ENCODE results near the gene BABAM2.

BABAM2 gene

DNA sequence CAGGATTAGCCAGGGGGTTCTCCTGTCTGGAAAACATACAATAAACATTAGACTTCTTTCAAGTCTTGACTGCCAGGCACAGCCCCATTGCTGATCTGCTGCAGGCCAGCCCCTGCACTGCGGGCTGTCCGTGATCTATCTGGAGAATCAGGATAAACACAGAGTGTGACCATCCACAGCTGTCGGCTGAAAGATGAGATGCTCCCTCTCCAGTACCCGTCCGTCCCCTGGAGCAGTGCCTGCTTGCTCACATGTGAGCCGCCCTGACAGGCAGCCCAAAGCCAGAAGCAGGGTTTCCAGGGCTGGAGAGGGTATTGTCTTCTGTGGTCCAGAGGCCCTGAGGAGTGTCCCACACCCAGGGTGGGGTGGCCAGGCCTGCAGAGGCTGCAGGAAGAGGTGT is 456.1 kb downstream of the BABAM2 start:
- no peak for DNase-seq (ENCODE audit: low spot score)

DNA sequence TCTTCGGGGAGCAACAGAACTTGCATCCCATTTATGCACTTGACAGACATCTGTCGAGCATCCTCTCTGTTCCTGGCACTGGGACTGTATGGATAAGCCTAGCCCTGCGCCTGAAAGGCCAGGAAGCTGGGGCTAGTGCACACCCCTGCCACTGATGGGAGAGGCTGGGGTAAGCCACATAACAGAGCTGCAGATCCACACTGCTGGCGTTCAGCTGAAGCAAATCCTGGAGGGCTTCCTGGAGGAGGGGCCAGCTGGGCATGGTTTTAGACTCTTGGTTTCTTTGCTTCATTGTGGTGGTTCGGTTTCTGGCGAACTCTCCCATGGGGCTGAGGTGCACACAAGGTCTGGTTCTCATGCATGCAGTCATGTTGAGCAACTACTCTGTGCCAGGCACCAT is 456.7 kb downstream of the BABAM2 start:
- DNase-seq (ENCODE audit: low spot score): no peak

DNA sequence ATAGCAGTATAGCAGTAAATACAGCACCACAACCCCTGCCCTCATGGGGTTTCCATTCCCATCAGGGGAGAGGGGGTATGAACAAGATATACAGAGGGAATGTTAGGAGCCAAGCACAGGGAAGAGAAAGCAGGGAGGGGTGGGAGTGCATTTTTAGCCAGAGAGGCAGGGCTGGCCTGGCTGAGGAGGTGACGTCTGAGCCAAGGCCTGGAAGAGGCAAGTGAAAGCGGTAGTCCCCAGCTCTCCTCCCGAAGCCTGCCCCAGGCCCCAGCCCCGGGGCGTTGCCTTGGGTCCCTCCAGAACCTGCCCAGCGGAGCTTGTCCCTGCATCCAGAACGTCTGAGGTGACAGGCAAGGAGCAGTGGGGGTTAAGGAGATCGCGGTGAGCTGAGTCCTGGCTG is 457.1 kb downstream of the BABAM2 start:
- no peak for DNase-seq (ENCODE audit: low spot score)

DNA sequence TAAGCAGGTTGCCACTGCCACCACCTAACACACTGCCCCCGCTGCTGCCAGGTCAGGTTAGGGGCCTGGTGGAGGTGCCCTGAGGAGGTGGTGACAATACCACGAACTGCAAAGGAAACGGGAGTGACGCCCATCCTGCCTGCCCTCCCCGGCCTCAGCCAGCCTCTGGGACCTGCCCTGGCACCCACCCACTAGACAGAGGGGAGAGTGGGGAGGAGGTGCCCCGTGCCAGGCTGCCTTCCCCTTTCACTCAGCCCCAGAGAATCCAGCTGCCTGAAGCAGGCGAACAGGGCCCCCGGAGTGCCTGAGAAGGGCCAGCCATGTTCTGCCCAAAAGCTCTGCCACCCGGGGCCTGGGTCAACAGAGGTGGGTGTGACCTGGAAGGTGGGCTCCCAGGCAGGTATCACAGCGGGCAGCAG is 457.6 kb downstream of the BABAM2 start:
- no peak for DNase-seq (ENCODE audit: low spot score)

DNA sequence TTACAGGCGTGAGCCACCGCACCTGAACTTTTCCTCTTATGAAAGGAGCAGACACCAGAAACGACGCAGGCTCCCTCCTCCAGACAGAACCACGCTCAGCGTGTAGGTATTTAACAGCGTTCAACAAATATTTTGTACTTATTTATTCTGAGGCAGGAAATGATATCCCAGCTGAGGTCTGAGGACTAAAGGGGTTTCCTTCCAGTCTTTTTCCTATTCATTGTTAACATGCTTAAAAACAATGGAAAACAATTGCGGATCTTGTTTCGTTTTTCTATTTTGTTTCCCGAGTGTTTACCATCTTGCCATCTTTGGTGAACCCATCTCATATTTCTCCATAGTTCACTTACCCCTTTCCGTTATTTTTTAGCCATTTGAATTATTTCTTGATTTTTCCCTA is 458.4 kb downstream of the BABAM2 start:
- DNase-seq (ENCODE audit: low spot score): no peak

DNA sequence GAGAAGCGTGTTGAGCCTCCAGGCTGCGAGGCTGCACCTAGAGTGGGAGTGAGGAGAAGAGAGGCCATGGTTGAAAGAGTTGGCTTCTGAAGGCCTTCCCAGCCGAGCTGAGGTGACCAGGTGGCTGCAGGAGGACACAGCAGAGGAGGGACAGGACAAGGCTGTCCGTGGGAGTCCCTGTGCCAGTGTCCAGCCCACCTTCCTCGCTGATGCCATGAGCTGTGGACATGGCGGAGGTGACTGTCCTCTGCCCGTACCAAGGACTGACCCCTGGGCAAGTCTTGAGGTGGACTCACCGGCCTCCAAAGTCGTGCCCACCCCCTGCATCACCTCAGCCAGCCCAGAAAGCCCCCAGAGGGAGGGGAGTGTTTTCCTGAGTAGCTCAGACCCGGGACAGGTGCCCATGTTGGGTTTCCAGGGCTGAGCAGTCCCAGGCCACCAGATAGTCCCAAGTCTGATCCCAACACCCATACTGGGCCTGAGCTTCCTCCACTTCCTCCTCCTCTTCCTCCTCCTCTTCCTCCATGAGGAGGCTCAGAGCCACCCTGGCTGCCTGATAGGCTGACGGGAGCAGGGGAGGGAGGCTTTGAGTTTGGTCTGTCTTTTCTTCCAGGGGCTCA is 459.1 kb downstream of the BABAM2 start:
- no peak for DNase-seq (ENCODE audit: low spot score)

DNA sequence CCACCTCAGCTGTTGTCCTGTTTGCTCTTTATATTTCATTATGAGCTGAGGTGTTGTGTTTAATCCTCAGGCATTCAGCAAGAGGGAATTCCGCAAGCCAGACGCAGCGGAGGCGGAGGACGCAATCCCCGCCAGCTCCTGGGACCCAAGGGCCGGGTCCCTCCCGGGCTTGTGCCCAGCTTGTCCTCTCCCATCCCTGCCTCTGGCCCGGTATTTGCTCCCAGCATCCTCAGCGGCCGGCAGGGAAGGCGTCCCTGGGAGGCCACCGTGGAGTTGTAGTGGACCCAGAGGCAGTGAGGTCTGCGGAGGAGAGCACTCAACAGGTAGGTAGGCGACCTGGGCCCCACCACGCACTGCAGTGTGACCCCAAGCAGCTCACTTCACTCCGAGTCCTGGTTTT is 459.7 kb downstream of the BABAM2 start:
- no peak for DNase-seq (ENCODE audit: low spot score)

DNA sequence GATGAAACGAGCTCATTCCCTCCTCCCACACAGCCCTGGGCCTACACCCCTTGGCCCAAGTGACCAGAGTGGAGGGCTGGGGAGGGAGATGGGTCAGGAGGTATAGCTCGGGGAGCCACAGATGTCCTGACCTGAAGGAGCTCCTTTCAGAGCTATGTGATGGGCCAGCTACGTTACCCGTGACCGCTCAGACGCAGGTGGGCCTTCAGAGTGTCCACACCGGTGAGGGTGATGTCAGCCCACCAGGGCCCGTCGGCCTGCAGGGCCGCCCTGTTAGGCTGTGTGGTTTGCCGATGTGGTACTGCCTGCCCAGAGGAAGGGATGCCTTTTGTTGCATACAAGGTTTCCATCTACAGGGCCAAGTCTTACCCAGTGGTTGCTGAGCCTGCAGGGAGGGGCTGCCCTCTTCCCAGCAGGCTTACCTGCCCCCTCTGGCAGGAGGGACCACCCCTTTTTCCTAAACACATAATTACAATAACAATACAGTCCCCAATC is 460.3 kb downstream of the BABAM2 start:
- no peak for DNase-seq (ENCODE audit: low spot score)

DNA sequence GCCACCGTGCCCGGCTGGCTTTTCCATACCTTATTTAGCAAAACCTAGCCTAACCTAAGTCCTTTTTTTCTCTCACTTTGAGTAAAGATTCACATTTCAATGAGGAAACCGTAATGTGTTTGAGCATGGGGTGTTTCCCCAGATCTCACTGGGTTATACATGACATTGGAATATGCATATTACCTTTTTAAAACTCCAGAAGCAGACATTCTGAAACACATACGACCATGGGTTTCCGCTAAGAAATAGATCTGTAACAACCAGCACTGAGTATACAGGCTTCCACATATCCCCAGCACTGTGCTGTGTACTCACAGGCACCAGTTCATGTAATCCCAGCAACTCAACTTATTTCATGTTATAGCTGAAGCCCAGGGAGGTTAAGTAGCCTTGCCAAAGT is 461.1 kb downstream of the BABAM2 start:
- DNase-seq (ENCODE audit: low spot score): no peak

DNA sequence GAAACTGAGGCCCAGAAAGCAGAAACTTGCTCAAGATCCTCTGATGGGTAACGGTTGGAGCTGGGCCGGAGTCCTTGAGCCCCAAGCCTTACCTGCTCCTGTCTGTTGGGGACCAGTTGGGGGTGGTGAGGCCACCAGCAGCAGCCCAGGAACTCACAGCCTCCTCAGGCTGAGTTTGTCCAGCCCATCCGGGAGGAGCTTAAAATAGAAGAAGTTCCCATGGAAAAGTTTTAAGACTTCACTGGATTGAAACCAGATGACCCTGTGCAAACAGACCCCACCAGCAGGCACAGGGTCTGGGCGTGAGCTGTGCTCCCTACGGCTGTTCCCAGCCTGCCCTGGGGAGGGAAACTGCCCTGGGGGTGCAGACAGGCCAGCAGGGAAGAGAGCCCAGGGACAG is 461.6 kb downstream of the BABAM2 start:
- no peak for DNase-seq (ENCODE audit: low spot score)

DNA sequence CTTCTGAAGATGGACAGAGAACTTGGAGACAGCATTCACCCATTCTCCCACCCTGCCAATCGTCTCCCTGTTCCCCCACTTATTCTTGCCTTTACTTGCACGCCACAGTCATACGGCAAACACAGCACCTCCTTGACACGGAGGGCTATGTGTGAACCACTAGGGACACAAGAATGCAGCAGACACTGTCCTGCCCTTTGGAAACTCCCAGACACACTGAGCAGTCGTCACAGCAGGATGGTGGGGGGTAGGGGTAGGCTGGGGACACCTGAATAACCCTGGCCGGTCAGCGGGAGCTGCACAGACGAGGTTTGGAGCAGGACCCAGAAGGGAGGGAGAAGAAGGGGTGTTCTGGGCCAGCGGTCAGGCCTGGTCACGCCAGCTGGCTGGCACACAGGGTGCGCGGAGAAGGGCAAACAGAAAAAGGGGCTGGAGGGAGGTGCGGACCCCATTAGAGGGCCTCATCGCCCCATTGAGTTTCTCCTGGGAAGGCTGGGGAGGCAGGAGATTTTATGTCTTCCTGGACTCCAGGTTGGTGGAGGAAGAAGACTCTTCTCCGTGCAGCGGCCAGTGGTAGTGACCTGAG is 462.2 kb downstream of the BABAM2 start:
- DNase-seq (ENCODE audit: low spot score): no peak

DNA sequence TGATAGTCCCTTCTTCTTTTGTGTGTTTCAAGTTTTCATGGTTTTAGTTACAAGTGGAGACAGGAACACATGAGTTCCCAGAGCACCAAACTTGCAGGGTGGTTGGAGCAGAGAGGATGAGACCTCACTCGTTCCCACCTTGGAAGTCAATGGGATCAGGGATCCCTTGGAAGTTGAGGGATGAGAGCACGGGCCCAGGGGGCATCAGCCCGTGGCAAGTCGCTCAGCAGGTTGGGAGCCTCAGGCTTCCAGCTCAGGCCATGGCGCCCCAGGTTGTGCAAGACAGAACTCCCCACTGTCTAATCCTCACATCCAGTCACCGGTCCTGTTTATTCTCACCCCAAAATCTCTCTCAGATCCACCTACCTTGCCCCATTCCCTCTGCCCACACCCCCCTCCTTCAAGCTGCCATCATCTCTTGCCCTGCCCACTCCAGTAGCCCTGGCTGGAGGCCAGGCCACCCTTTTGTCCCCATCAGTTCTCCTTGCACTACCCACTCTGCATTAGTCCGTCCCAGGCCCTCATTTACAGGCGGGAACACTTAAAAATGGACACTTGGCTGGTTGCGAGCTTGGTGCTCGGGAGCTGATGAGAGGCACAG is 464.5 kb downstream of the BABAM2 start:
- DNase-seq (ENCODE audit: low spot score): no peak

DNA sequence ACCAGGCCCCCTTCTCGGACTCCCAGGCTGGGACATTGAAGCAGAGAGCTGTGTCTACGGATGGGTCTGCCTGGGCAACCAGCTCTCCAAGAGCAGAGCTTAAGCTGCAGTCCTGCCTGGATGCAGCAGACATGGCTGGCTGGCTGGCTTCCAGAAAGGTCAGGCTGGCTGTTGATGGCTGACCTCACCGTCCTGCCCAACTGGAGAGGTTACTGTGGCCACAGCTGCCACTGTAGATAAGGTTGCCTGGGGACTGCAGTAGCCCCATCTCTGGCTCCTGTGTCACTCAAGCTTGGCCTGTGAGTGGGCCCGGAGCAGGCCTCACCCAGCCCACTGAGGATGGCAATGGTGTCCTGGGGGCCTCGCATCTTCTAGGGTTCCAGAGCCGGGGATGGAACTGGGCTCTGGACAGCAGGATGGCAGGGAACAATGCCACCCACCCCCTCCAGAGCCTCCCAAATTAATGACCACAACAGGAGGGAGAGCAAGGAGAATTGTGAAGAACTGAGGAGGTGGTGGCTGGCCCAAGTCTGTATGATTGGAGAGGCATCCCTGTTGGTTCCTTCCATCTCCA is 465.1 kb downstream of the BABAM2 start:
- no peak for DNase-seq (ENCODE audit: low spot score)

DNA sequence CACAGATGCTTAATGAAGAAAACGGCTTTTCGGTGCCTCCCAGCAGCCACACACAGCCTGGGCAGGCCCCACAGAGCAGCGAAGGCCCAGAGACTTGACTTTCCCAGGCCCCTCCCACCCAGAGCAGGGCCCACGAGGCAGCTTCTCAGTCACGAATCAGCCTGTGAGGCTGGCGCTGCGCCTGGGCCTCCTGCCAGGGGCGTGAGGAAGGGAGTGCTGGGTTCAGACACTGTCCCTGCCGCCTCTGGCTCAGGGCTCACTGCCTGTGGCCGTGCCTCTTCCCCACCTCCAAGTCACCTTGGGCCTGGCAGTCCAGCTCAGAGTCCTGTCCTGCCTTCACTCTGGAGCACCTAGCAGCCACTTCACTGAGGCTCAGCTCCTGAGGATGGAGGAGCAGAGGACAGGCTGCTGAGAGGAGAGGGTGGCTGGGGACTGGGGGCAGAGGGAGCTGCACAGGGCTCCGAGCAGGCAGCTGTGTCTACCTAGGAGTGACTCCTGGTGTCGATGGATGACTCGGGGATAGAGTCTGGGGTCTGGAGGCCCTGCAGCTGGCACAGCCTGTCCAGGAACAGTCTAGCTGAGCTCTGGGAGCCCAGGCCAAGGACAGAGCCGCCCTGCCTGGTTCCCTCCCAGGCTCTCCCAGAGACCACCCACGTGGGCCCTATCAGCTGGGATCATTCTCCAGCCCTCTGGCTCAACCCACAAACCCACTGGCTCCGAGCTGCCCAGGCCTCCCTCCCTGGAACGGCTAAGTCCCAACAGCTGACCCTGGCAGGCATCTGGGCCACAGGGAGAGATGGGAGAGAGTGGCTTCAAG is 465.8 kb downstream of the BABAM2 start:
- DNase-seq (ENCODE audit: low spot score): peak; percentile 68

DNA sequence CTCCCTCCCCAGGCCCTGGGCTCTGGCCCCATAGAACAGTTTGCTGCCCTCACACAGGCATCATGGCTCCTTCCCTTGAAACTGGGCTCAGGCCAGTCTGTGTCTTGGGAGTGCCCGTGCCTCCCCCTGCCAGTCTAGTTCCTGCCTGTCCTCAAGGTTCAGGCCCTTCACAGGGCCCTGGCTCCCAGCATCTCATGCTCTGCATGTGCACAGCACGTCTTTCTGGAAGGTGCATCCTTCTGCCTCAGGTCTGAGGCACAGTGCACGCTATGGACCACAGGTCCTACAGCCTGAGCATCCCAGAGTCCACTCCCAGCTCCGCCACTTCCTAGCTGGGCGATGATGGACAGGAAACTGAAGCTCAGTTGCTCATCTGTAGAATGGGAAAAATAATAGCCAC is 466.5 kb downstream of the BABAM2 start:
- DNase-seq (ENCODE audit: low spot score): no peak

DNA sequence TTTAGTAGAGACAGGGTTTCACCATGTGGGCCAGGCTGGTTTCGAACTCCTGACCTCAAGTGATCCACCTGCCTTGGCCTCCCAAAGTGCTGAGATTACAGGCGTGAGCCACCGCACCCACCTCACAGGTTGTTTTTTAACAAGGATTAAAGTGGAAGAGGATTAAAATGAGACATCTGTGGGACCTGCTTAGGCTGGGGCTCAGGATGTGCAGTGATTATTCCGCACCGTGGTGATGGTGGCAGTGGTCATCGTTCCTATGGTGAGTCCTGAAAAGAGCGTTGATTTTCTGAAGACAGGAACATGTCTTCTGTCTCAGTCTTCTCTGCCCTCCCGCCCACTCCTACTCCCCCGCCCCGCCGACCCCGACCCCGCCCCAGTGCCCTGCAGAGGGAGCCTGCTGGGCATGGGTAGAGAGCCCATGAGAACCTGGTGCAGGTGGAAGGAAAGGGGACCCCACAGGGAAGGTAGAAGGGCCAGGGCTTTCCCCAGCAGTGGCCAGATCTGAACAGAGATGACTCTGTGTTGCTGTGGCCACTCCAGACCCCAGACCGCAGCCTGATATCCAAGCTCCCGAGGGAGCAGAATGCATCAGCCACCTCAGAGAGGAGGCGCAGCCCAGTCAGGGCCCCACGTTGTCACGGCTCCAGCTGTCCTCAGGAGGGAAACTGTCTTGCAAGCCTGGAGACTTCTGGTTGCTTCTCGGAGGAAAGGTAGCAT is 467.6 kb downstream of the BABAM2 start:
- no peak for DNase-seq (ENCODE audit: low spot score)

DNA sequence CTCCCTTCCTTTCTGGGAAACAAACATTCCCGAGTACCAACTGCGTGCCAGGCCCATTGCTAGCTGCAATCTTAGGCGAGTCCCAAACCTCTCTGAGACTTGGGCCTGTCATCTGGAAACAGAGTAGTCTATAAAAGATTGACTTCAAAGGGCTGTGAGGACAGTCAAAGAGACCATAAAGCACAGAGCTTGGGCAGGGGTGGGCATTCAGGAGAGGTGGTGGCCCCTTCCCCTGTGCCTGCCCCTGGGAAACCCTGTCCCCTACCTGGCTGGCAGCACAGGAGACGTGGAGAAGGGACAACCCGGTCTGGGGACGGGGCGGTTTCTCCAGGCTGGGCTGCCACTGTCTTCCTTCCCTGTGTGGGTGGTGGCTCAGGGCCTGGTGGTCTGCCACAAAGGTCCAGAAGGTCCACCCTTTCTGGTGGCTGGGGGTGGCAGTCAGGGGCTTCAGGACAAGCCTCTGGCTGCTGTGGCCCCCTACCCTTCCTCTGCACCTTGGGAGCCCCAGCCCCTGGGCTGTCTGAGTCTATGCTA is 468.2 kb downstream of the BABAM2 start:
- no peak for DNase-seq (ENCODE audit: low spot score)

DNA sequence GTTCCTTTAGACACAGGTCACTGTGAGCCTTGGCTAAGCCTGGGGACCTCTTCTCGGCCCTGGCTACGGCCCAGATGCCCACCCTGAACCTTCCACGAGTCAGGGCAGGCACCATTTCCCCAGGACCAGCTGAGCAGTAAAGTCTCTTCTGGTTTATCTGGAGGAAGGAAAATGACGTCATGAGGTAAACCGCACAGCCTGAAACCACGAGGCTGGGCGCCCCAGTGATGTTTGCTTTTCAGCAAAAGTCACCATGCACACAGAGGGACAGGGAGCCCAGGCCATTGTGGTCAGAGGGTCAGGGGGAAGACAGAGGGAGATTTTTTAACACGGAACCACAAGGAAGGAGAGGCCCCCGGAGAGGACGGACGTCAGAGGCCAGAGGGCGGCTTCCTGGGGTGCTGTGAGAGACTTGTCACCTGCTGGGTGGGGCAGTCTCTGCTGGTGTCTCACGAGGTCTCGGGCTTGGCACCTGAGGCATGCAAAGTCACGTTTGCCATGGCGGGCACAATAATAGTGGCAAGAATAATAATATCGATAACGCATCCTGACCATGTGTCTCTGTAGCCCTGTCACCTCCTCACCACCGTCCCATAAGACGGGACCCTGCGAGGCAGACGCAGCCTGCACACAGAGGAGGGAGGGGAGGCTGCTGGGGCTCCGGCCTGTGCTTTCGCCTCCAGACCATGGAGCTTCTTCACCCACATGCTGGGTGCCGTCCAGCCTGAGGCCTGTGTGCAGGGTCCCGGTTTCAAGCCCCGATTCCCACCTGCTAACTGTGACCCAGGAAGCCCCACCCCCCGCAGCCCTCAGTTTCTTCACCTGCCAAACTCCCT is 468.9 kb downstream of the BABAM2 start:
- peak; percentile 63 for DNase-seq (ENCODE audit: low spot score)

DNA sequence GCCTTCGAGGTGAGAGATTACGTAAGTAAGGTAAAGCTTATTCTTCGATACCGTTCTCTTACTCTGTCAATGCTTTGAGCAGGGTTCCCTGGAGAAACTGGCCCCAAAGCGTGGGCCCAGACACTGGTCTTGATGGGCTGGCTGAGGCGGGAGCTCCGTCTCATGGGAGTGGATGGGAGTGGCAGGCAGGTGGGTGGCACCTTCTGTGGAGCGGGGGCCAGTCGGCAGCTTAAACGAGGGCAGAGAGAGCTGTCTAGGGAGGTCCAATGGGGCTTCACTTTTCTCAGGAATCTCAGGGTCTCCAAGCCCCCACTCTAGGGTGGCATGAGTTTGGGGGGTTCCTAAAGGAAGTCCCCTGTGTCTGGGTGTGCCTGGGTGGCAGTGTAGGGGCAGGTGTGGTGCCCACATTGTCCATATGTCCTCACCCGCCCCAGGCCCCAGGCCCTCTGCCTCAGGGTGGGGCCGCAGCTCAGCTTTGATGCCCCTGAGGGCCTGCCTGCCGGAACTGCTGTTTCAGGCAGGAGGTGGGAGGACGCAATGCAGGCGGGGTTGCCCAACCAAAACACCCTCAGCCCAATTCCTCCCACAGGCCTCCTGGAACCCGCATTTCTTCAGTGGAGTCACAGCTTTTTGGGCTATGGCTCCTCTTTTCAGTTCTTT is 469.7 kb downstream of the BABAM2 start:
- no peak for DNase-seq (ENCODE audit: low spot score)

DNA sequence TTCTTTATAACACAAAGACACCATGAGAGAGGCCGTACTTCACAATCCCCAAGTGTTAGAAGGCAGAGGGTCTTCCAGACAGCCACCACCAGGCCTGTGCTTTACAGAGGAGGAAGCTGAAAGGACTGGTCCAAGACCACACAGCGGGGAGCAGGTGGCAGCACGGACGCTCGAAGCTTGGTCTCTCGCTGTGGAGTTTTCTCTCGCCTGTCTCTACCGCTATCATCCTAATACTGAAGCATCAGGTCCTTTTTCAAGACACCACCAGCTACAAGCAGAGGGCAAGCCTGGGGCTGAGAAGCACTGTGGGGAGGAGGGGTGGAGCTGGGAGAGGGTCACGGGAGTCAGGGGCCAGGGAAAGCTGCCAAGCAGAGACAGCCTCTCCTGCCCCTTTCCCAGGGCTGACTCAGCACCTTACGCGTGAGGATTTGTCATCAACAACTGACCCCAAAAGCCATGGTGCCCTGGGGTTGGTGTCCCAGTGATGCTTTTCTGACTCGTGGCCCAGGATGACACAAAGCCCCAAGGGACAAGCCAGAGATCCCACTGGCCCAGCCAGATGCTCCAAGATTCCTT is 470.3 kb downstream of the BABAM2 start:
- no peak for DNase-seq (ENCODE audit: low spot score)
